K562 (cell line): ENCODE measurements around the gene PSMB8. TPM values are rescaled to one million over a fixed set of nuclear protein-coding genes. Genes with fewer than 3 reads are reported as not detected.

Experiments used
- ATAC-seq: fragments of 200-7000 bp; cut with Tn5 transposase; 3 replicates; pipeline ENCODE4 v1.9.1; 2020; ENCODE audit warnings: moderate library complexity
- BruUV-seq: library from RNA; stranded (reverse); fragments of 400-500 nt; replicated peaks from 2 replicates; lab custom pipeline; 2021; lab: Mats Ljungman, UMichigan
- CTCF ChIA-PET: fragments of 300-600 bp; formaldehyde crosslinking; extraction: SDS; loops from one replicate; lab custom pipeline; 2021; ENCODE audit warnings: low intra/inter-chr PET ratio; lab: Yijun Ruan, JAX
- POLR2A ChIA-PET: fragments of 300-600, 350-650 bp; sonication (Branson Sonifier 250); formaldehyde crosslinking; extraction: SDS; loops from one replicate; lab custom pipeline; 2021; ENCODE audit warnings: antibody characterized with exemption, inconsistent platforms; lab: Yijun Ruan, JAX
- DNase-seq, 4 experiments: peaks; one replicate each; pipeline versions ENCODE4 v3.0.0 to v3.0.0-alpha.2; 2011 to 2018; ENCODE audit warnings: low spot score in 3 of 4, mixed read lengths in 3 of 4; ENCODE audit errors: extremely low read depth in 1 of 4
- FAIRE-seq: peaks from 2 replicates; lab custom pipeline; 2011; peaks lifted over from hg19 to GRCh38; lab: Jason Lieb, UNC
- H2AFZ ChIP-seq: 2 replicates; pipeline ENCODE4 v1.6.0; 2011; ENCODE audit warnings: low read depth, low read length, control low read depth, inconsistent platforms
- H3K27ac ChIP-seq: fragments of 200-600 bp; 3 replicates; pipeline ENCODE4 v1.8.0; 2011; ENCODE audit warnings: low read depth, mild to moderate bottlenecking, control low read depth, inconsistent platforms, low read length, moderate library complexity, mixed read lengths; ENCODE audit errors: extremely low read depth
- H3K27me3 ChIP-seq, 2 experiments: fragments of 300-600 bp in 1 of 2; 2 replicates in 1 of 2; 3 replicates in 1 of 2; pipeline versions ENCODE4 v1.6.0 to v1.8.0; 2011; ENCODE audit warnings: inconsistent platforms in 2 of 2, low read length in 2 of 2, mild to moderate bottlenecking in 1 of 2, mixed read lengths in 1 of 2, moderate library complexity in 1 of 2; ENCODE audit not compliant: control insufficient read depth in 2 of 2, insufficient read depth in 2 of 2
- H3K36me3 ChIP-seq: fragments of 300-600 bp; 3 replicates; pipeline ENCODE4 v1.8.0; 2011; ENCODE audit warnings: mild to moderate bottlenecking, low read length, inconsistent platforms; ENCODE audit not compliant: control insufficient read depth, insufficient read depth
- H3K4me1 ChIP-seq, 2 experiments: fragments of 200-600 bp in 1 of 2; replicated peaks in 1 of 2; 2 replicates in 1 of 2; 3 replicates in 1 of 2; pipeline versions ENCODE4 v1.5.1 to v1.8.0; 2011; ENCODE audit warnings: inconsistent platforms in 2 of 2, low read length in 2 of 2, mild to moderate bottlenecking in 1 of 2, mixed read lengths in 1 of 2, moderate library complexity in 1 of 2; ENCODE audit not compliant: control insufficient read depth in 2 of 2, insufficient read depth in 2 of 2
- H3K4me2 ChIP-seq: 2 replicates; pipeline ENCODE4 v1.6.1; 2011; ENCODE audit warnings: low read length, control low read depth, inconsistent platforms, mixed read lengths; ENCODE audit not compliant: insufficient read depth
- H3K4me3 ChIP-seq: fragments of 200-600 bp; sonication (generic), shearing (Covaris generic); 2 replicates; pipeline ENCODE4 v1.5.1; 2016; ENCODE audit warnings: control low read depth, inconsistent platforms
- H3K79me2 ChIP-seq: fragments of 200-600 bp; 3 replicates; pipeline ENCODE4 v1.8.0; 2011; ENCODE audit warnings: low read length, inconsistent platforms; ENCODE audit not compliant: control insufficient read depth, insufficient read depth
- H3K9ac ChIP-seq, 2 experiments: 2 replicates each; pipeline versions ENCODE4 v1.6.0 to v1.6.1; 2011; ENCODE audit warnings: low read depth in 2 of 2, low read length in 2 of 2, control low read depth in 1 of 2, inconsistent platforms in 1 of 2, mild to moderate bottlenecking in 1 of 2, mixed read lengths in 1 of 2; ENCODE audit not compliant: insufficient read depth in 1 of 2
- H3K9me1 ChIP-seq: one replicate; pipeline ENCODE4 v1.6.0; 2011; ENCODE audit warnings: inconsistent platforms, mild to moderate bottlenecking, low read length, moderate library complexity; ENCODE audit not compliant: control insufficient read depth, insufficient read depth
- H3K9me3 ChIP-seq: replicated peaks from 2 replicates; pipeline ENCODE4 v1.5.1; 2011; ENCODE audit warnings: low read depth, low read length, inconsistent platforms; ENCODE audit not compliant: control insufficient read depth, insufficient read depth
- H4K20me1 ChIP-seq: replicated peaks from 2 replicates; pipeline ENCODE4 v1.6.1; 2011; ENCODE audit warnings: low read length, inconsistent platforms, mixed read lengths; ENCODE audit not compliant: control insufficient read depth, insufficient read depth
- BCOR ChIP-seq: fragments of 450-650 bp; IDR thresholded peaks from 2 replicates; pipeline ENCODE4 v1.6.1; 2016
- KLF10 ChIP-seq: fragments of 250-450 bp; sonication (Bioruptor Pico); IDR thresholded peaks from 2 replicates; pipeline ENCODE4 v1.6.1; 2021; ENCODE audit warnings: matching md5 sums
- PHF8 ChIP-seq: fragments of 200-600 bp; sonication (generic); IDR thresholded peaks from 2 replicates; pipeline ENCODE4 v1.6.1; 2012; ENCODE audit warnings: mixed run types, mild to moderate bottlenecking, inconsistent platforms, low read length, moderate library complexity, borderline replicate concordance
- ZBTB5 ChIP-seq: fragments of 450-650 bp; IDR thresholded peaks from 2 replicates; pipeline ENCODE4 v1.6.1; 2017; ENCODE audit warnings: antibody characterized with exemption
- ZFPM2 ChIP-seq: fragments of 250-450 bp; sonication (Bioruptor Pico); IDR thresholded peaks from 2 replicates; pipeline ENCODE4 v1.5.1; 2022; ENCODE audit warnings: mild to moderate bottlenecking
- ZKSCAN3 ChIP-seq: fragments of 250-450 bp; sonication (Bioruptor Pico); IDR thresholded peaks from 2 replicates; pipeline ENCODE4 v1.4.0; 2020
- ZNF436 ChIP-seq: fragments of 250-450, 450-650 bp; sonication (Bioruptor Pico); formaldehyde crosslinking; IDR thresholded peaks from 2 replicates; pipeline ENCODE4 v1.7.0; 2020; ENCODE audit warnings: mild to moderate bottlenecking
- ZNF444 ChIP-seq: fragments of 250-450 bp; sonication (Bioruptor Pico); IDR thresholded peaks from 2 replicates; pipeline ENCODE4 v1.4.0; 2020; ENCODE audit warnings: mild to moderate bottlenecking, moderate library complexity
- ZNF655 ChIP-seq: fragments of 250-450 bp; sonication (Bioruptor Pico); IDR thresholded peaks from 2 replicates; pipeline ENCODE4 v1.5.0; 2021
- WGBS: fragments of 100-300 bp; shearing (Covaris generic); methylation state at CpG from one replicate; pipeline ENCODE4 v1.1.6; 2016; ENCODE audit warnings: low coverage, mixed read lengths; ENCODE audit not compliant: insufficient coverage; ENCODE audit errors: missing lambda C conversion rate; 5-methylcytosine and 5-hydroxymethylcytosine counted together
- in situ Hi-C: fragments of 300-500 bp; cut with MboI; formaldehyde crosslinking; loops from 4 replicates; pipeline ENCODE4 v1.15.0; 2018; ENCODE audit warnings: inconsistent platforms, mixed read lengths
- intact Hi-C: fragments of 100-400 bp; cut with micrococcal nuclease; formaldehyde crosslinking; loops from 2 replicates; pipeline ENCODE4 v1.14.2; 2022
- polyA plus RNA-seq, 8 experiments: library from polyadenylated mRNA; depleted of rRNA in 4 of 8; stranded (reverse) in 5 of 8; unstranded in 3 of 8; fragments of >200 nt; fragmentation: Nextera tagmentation in 2 of 8; fragmentation: Illumina TruSeq in 1 of 8; extraction: Ambion mirVana in 2 of 8; extraction: Trizol in 1 of 8; gene quantifications; 2 replicates each; pipeline versions ENCODE4 v1.2.1 to v1.2.3, GENCODE V29; 2011 to 2014; ENCODE audit warnings: inconsistent platforms in 1 of 8, missing spikeins in 1 of 8
- total RNA-seq, 7 experiments: library from RNA; depleted of rRNA in 6 of 7; stranded (reverse); fragments of >200 nt in 6 of 7; fragmentation: Illumina TruSeq in 2 of 7; extraction: Trizol in 2 of 7; gene quantifications; 2 replicates each; pipeline versions ENCODE4 v1.2.1 to v1.2.3, GENCODE V29; 2011 to 2021; ENCODE audit warnings: low replicate concordance in 1 of 7

The PSMB8 gene
- total and polyA plus RNA-seq, 9 of the 15 experiments (the other 6 are each of a cell fraction or from before 2014, with no cell fraction given), result 0.71 to 4.0 (median 2.4) TPM

GRCh38 chr6:32827025-32827424 lies 16.8 kb downstream of the PSMB8 start:
- H3K79me2 ChIP-seq, result no peaks in the 10 kb centered on the region
- ATAC-seq (no peak), FAIRE-seq (no peak), DNase-seq (no peak)
- ChIA-PET POLR2A (interaction anchor here (1.1 to 2.2 kb wide), 5 partner anchors 11 to 149 kb away, joined by 3 to 13 read pairs (median 10); partner anchors contain the start of gene TAP2), CTCF (interaction anchor here (0.5 to 3.7 kb wide), 4 partner anchors 39 to 536 kb away, joined by 3 to 24 read pairs (median 3); no protein-coding TSS in a partner anchor)
- TF ChIP-seq ZKSCAN3, result no peak
- TF ChIP-seq ZNF655 (CRISPR knock-in tag), result no peak
- TF ChIP-seq KLF10 (CRISPR knock-in tag), result no peak
- TF ChIP-seq PHF8, result no peak
- TF ChIP-seq ZFPM2 (CRISPR knock-in tag), result no peak
- TF ChIP-seq ZNF444 (CRISPR knock-in tag), result no peak
- no peak for TF ChIP-seq BCOR
- no peak for TF ChIP-seq ZNF436
- no peak for TF ChIP-seq ZBTB5
- H3K27ac ChIP-seq, result no peak overlapping the region
- no peaks in the 10 kb centered on the region for H3K4me1 ChIP-seq
- no peaks in the 10 kb centered on the region for H3K9me1 ChIP-seq
- H2AFZ ChIP-seq, result no peak overlapping the region
- in situ Hi-C loops (no loop called here), intact Hi-C loops (loop anchor here (5.0 kb wide), 1 partner anchor 40 kb away; no protein-coding TSS in a partner anchor)
- no TSS peak for BruUV-seq
- no peaks in the 10 kb centered on the region for H4K20me1 ChIP-seq
- H3K36me3 ChIP-seq, result peaks cover 40% of the 10 kb centered on the region
- 69% methylated on average over 3 of the region's 3 CpGs for WGBS
- no peak overlapping the region for H3K9ac ChIP-seq
- no peaks in the 10 kb centered on the region for H3K9me3 ChIP-seq
- H3K4me3 ChIP-seq, result no peak overlapping the region
- H3K4me2 ChIP-seq, result no peak overlapping the region
- no peaks in the 10 kb centered on the region for H3K27me3 ChIP-seq
